ENCODE data around the gene MAP3K8.

MAP3K8 gene

DNA sequence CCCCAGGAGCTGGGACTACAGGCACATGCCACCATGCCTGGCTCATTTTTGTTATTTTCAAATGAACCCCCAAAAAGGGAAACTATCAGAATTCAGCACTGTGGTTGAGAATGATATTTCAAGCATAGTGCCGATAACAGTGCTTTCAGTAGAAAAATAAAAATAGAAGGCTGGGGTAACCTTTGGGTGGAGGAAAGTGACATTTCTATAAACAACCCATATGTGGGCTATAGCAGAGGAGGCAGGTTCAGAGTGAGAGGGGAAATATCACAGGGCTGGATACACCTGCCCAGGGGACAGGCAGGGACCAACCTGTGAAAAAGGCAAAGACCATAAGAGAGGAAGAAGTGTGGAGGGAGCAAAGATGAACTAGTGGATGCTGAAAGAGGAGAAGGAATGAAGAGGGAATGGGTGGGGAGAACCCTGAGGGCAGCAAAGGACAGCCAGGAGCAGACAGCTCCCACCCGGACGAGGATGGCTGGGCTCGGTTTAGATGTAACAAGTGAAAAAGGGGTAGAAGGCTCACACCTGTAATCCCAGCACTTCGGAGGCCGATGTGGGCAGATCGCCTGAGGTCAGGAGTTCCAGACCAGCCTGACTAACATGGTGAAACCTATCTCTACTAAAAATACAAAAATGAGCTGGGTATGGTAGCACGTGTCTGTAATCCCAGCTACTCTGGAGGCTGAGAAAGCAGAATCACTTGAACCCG lies 56.5 kb downstream of the MAP3K8 start:
- no peak for DNase-seq (ENCODE audit: low read depth)

DNA sequence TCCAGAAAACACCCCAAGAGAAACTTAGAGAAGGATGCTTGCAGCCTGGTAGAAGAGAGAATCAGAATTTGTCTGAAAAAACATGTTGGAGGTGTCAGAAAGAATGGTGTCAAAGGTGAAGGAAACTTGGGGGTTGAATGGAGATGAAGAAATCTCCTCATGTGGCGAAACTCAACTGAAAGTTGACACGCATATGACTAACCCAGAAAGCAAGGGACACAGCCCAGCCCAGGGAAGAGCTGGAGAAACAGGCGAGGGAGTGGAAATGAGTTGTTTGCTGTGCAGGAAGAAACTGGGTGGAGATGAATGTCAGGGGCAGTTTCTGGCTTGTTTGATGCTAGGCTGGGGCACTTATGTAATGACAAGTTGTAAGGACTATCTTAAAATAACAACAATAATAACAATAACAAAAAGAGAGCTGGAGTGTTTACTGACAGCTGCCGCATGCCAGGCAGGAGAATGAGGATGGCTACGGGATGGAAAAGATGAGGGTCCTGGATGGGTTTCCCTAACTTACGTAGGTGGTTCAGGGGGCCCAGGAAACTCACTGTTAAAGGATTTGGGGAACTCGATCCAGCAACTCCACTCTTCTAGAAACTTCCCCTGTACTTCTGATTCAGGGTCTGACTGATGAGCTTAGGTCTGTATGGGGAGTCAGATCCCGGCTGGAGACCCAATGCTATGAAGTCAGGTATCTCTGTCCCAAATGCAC lies 57.4 kb downstream of the MAP3K8 start:
- peak; percentile 41 for DNase-seq (ENCODE audit: low read depth)

DNA sequence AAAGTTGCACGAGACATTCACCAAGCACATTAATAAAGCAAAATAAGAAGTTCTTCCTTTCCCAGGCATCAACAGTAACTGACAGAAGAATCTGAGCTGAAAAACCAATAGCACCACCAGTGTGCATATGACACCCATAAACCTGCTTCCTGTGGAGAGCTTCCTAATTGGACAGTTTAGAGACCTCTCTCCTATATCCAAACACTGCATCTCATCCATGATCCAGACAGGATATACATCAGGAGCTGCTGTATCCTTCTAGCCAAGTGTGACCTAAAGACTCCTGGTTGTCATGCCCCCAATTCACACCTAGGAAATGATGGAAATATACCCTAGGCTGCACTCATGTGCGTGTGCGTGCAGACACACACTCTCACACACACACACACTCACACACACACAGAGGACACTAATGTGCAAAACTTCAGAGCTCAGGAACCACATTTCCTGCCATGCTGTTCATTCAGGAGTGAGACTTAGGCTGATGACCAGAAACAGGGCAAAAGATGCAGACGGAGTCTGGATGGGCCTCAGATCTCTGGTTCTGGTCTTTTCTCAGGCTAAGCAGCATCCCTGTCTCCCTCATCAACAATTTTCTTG lies 58.0 kb downstream of the MAP3K8 start:
- no peak for DNase-seq (ENCODE audit: low read depth)

DNA sequence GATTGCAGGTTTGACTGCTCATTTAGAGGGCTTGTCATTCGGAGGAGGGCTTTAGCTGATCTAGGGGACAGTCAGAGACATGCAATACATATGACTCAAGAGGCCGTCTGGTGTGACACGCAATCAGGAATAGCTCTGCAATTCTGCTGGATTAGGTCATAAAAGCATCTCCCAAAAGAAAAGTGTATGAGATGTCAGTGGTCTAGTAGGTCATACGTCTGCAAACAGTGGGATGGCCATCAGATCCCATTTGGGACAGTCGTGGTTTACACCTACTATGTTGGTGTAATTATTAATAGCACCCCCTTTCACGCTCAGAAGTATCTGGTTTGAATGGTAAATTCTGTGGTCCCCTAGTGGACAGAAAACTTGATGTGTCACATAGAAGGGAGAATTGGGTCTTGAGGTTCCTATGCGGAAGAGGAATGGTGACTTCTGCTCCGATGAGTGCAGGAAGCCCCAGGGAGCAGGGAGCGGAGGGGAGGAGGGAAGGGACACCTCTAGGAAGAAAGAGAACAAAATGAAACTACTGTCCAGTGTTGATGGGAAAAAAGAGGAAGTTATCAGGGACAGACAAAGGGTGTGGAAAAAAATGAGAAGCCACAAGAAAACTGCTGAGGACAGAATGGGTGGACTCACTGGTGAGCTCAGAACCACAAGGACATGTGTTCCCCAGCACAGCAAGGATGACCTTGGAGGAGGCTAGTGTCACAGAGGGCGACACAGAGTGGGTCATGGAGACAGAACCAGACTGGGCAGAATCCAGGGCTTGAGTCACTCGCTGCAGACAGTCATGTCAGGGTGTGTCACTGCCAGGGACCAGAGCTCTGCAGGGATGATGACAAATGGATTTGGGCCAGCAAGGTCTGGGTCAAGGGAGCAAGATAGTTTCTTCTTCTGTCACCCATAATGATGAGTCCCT lies 59.9 kb downstream of the MAP3K8 start:
- peak; percentile 36 for DNase-seq (ENCODE audit: low read depth)

DNA sequence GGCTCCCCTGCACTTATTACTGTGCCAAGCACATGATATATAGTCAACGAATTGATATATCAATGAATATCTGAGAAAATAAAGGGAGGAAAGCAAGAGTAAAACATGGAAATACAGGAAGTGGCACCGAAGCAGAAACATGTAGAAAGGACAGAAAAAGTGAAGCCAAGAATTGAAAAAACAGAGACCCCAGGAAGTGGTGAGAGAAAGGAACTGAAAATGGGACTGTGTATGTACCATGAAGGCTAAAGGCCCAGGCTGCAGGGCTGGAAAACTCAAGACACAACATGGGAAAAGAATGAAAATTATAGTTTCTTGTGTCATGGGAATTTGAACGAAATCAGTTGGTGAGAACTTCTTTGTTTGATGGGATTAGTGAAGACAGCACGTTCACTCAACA lies 60.6 kb downstream of the MAP3K8 start:
- DNase-seq (ENCODE audit: low read depth), result no peak

DNA sequence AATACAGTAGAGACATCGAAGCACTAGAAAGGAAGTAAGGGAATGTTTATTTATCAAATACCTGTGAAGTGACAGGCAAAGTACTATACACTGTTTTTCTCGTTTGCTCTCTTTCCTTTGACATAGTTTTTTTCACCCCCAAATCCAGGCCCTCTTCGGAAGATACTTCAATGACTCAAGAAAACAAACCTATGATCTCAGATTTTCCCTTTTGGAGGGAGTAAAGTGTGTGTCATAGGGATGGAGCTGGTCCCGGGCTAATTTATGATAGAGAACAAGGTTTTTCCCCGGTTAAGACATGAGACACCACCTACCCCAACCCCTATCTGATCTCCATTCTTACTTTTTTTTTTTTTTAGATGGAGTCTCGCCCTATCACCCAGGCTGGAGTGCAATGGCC lies 61.7 kb downstream of the MAP3K8 start:
- DNase-seq (ENCODE audit: low read depth), result no peak

DNA sequence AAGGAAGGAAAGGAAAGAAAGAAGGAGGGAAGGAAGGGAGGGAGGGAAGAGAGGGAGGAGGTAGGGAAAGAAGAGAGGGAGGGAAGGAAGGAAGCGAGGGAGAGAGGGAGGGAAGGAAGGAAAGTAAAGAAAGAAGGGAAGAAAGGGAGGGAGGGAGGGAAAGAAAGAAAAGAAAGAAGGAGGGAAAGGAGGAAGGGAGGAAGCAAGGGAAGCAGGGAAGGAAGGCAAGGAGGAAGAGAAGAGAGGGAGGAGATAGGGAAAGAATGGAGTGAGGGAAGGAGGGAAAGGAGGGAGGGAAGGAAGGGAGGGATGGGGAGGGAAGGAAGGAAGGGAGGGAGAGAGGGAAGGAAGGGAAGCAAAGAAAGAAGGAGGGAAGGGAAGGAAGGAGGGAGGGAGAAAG lies 65.8 kb downstream of the MAP3K8 start:
- DNase-seq (ENCODE audit: low read depth), result no peak

DNA sequence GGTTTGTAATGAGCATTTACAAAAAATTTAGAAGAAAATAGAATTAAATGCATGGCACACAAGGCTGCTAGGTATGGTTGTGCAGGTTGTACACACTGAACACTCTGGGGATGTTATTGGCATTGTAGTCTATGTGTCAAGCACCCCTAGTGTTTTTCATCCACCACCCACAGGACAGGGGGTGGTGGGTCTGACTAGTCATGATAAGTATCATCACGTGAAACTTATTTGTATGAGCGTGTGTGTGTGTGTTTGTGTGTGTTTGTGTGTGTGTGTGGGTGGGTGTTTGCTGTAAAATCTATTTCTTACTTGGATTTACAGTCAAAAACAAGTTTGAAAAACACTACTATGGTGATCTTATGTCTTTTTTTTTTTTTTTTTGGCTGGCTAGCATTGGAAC lies 66.5 kb downstream of the MAP3K8 start:
- no peak for DNase-seq (ENCODE audit: low read depth)

DNA sequence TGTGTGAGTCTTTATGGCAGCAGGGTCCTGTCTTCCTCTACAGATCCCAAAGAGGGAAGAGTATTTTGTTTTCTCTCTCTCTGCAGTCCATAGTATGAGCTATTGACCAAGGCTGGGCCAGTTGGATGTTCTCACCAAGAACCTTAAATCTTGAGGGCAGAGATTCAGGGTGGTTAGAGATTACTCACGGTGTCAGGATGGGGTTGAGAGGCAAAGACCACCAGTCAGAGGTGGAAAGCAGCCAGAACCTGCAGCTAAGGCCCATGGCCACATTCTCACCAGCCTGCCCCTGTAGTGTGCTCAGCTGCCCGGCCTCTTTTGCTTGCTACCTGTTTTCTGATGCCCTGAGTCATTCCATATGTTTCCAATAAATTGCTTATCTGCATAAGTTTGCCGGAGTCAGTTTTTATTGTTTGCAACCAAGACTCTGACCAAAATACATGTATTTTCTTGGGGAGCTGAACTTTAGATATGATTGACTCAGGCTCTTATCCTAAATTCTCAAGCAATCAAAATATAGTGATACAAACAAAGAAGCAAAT lies 67.0 kb downstream of the MAP3K8 start:
- no peak for DNase-seq (ENCODE audit: low read depth)

DNA sequence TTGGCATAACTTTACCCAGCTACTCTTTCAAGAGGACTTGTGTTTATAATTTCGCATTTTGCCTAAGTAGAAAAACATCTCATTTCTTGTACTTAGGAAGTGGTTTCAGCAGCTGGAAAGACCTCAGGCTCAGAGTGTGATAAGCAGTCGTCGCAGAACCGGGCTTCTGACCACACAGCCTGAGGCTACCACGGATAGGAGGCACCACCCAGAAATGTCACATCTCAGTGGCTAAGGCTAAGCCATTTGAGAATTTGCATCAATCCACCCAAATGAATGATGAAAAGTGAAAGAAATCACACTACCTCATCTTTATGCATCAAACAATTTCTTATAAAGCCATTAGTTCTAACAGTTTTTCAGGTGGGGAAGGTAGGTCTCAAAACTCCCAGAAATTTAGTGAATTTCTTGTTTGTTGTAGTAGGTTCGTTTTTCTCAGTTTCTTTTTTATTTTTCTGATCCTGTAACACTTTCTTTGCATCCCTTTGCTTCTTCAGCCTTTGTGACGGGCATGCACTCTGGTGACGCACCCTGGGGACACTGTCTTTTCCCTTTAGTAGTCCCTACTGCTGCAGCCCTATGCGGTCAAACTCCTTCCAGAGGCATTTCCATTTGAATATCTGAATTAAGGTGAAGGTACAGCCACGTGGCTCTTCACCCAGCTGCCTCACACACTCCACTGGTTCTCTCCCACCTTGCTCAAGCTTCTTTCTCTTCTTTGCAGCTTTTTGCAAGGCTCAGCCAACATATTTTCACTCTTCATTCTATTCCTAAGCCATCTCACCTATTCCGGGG lies 68.5 kb downstream of the MAP3K8 start:
- peak; percentile 16 for DNase-seq (ENCODE audit: low read depth)

DNA sequence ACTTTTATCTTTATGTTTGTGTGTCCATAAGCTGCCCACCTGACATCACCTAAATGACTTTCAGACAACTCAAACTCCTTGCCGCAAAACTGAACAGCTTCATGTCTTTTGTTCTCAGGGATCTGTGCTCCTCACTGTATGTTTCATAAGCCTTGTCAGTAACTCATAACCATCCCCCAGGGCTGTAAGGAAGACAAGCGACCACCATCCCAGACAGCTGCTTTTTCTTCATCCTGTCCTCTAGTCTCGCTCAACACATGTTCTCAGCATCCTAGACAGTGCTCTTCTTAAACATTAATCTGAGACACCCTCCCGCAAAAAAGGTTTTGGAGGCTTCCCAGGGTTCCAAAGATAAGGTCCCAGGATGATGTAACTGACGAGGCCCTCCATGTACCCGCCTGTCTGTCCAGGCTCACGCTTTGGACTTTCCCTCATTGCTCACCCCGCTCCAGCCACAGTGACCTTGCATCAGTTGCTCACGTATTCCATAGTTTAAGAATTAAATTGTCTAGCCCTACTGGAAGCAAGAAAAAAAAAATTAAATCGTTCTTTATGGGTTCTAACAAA lies 69.8 kb downstream of the MAP3K8 start:
- DNase-seq (ENCODE audit: low read depth), result no peak

DNA sequence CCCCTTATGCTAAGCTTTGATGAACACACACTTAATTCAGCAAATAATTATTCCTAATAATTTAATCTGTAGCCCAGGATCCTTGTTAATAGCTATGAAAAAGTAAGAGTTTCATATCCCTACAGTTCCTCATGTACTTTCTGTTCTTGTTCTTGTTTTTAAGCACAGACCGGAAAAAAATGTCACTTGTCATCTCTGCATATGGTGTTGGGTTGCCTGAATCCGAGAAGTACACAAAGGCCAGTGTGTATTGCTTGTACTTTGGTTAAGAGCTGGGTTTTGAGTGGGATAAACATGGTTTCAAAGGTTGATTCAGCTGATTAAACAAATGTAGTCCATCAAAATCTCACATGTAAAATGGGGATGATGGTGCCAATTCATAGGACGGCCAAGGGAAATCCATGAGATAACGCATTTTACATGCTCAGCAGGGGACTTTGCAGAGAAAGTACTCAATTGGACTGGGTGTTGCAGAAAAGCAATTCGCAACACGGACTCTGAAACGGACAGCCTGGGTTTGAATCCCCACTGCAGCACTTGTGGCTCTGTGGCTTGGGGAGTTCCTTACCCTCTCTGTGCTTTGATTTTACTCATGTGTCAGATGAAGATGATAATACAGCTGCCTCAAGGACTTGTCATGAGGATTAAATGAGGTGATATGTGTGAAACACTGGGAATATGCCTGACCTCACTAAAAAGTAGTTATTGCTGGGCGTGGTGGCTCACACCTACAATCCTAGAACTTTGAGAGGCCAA lies 71.7 kb downstream of the MAP3K8 start:
- no peak for DNase-seq (ENCODE audit: low read depth)

DNA sequence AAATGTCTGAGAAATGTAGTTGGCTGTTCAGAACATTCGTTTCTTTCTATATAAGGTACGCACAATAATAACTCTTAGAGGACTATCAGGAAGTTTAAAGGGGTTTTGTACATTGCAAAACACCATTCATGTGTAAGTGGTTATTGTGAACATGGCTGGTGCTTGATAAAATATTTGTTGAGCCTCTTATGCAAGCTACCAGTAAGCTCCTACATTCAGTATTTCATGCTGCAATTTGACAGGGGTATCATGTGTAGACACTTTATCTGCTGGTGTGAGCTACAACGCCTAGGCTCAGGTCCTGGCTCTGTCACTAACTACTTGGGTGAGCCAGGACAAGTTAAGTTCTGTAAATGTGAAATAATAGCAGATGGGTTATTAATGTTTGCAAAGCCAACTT lies 75.5 kb downstream of the MAP3K8 start:
- DNase-seq (ENCODE audit: low read depth), result no peak

DNA sequence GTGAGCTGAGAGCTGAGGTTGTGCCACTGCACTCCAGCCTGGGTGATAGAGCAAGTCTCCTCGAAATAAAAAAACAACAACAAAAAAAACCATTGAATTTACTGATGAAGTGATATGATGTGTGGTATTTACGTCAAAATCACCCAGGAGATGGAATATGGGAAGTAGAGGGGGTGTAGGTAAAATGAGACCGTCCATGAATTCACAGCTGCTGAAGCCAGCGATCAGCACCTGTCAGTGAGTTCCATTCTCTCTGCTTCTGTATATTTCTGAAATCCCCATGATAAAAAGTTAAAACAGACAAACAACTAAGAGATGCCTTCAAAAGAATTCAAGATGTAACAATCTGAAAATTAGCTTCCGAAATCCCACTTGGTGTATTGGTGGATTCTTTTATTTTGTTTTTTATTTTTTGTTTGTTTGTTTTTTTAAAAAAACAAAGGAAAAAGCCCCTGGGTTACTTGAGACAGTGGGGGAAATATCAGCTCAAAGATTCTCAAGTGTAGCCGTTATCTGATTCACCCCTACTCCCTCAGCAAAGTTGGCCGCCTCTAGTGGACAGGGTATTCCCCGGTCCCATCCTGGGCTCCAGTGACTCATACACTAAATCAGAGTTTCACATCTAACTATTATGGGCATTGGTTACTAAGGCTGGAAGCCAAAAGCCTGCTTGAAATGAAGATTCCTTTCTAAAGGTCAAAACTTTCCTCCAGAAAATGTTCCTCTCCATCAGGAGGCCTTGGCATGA lies 76.4 kb downstream of the MAP3K8 start:
- DNase-seq (ENCODE audit: low read depth), result peak; percentile 70

DNA sequence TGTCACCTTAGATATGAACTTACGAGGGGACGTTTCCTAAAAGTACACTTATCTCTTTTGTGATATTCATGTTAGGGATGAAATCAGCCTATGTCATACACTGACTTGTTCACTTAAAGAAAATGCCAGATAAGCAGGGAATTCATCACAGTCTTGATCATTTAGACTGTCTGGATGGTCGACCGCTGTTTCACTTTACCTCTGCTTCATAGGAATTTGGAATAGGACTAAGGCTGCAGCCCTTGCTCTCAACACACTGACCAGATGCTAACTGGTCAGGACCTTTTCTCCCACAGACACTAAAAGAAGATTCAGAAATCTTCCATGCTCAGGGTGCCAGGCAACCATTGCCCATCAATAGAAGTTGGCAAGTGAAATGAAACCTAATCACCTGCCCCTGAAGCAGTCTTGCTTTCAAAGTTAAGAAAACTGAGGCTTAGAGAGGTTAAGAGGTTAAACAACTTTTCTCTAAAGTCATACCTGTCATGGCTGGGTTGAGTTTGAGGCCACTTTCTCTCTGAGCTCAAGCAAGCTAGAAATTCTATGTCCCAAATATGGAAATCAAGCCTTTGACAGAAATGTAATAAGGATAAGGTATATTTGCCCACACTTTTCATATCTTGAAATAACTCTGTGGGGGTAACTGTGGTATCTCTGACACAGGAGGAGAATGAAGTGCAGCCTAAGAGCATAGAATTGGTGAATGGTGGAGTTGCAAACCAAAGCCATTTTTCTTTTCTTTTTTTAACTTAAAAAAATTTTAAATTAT lies 77.1 kb downstream of the MAP3K8 start:
- DNase-seq (ENCODE audit: low read depth), result no peak
